ENCODE data around the gene CATSPERB.
"Not testable (repeated sequence)": the region's sequence is repeated elsewhere in the genome, so short reads cannot be mapped to it uniquely, and the experiment has no call there.

The CATSPERB gene

DNA sequence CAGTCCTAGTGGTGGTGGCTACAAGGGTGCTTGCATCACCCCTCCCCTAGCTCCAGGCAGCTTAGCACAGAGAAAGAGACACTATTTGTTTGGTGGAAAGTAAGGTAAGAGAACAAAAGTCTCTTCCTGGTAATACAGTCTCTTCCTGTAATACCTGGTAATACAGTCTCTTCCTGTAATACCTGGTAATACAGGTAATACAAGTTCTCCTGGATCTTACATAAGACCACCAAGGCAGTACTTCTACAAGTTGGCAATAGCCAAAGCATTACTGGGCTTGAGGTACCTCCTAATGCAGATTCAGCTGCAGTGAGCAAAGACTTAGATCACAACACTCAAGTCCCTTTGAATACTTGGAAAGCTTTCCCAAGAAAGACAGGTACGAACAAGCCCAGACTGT, 77.0 kb downstream of the CATSPERB start:
- DNase-seq, result no peak

DNA sequence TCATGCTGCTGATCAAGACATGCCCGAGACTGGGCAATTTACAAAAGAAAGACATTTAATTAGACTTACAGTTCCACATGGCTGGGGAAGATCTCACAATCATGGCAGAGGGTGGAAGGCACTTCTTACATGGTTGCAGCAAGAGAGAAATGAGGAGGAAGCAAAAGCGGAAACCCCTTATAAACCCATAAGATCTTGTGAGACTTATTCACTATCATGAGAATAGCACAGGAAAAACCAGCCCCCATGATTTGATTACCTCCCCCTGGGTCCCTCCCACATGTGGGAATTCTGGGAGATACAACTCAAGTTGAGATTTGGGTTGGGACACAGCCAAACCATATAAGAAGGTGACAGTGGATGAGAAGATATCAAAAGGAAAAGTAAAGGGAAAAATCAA, 78.4 kb downstream of the CATSPERB start:
- DNase-seq, result no peak

DNA sequence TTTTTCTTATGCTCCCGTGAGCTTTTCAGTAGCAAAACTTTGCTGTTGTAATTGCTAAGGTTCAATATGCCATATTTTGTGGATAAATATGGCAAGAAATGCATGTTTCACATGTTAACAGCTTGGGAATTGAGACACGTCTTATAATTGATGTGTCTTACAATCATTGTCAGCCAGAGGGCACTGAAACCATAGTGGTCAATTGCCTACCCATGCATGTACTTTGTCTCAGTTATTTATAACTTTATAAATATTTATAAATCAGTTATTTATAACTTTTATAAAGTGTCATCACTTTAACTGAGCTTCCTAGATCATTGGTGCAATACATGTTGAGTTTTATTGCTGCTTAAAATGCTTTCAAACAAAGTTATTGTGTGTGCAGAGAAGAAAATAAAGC, 82.0 kb downstream of the CATSPERB start:
- peak; percentile 52 for DNase-seq

DNA sequence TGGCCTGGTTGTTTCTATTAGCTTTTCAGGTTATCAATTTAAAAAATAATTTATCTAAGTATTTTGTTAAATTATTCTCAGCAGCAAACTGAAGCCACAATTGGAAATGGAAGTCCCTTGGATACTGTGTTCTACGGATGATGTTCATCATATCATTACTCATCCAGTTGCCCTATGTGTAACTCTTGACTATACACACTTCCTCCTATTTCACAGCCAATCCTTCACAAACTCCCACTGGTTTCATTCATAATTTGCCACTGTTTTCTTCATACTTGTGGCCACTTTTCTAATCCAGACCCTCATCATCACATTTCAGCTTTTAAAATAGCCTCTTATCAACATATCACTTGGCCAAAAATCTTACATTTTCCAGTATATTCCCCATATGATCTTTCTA, 84.0 kb downstream of the CATSPERB start:
- no peak for DNase-seq

- DNase-seq, result no peak
Observed at GRCh38 chr14:91636604-91637003, 95.3 kb downstream of the CATSPERB start.

- no peak for DNase-seq
Observed at GRCh38 chr14:91624757-91625156, 107.1 kb downstream of the CATSPERB start.

DNA sequence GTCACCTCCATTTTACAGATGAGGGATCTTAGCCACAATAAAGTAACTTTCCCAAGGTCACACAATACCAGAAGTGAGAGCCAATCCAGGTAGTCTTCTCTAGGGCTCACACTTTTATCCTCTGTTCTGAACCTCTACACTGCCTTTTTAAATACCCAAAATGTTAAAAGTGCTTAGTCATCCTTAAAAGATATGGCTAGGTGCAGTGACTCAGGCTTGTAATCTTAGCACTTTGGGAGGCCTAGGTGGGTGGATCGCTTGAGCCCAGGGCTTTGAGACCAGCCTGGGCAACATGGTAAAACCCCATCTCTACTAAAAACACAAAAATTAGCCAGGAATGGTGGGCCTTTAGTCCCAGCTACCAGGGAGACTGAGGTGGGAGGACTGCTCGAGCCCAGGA, 117.7 kb downstream of the CATSPERB start:
- DNase-seq, result peak; percentile 36

DNA sequence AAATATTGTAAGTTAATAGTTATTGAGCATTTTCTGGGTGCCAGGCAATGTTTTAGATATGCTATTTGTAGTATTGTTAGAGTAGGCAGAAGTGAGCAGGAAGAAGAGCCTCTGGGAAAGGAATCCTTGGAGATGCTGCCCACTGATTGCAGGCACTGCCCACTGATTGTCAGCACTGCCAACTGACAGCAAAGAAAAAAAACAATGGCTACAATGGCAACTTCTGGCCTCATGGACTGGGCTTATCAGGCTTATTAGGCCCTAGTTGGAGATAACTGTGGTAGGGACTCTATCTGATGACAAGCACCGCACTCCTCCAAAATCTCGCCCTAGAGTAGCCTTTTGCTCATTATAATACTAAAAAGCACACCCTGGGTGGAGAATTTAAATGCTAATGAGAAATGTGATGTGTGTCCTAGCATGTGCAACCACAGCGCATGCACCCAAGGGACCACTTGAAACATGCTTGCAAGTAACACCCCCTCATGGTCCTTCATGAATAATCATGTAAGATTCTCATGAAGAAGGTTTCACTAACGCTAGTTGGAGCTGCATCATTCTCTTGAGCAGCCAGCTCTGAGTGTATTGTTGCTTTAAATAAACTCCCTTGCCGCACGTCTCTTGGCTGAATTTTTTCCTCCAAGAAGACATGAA, 118.3 kb downstream of the CATSPERB start:
- no peak for DNase-seq

GRCh38 chr14:91611528-91611927, 120.4 kb downstream of the CATSPERB start:
- DNase-seq, result no peak

DNA sequence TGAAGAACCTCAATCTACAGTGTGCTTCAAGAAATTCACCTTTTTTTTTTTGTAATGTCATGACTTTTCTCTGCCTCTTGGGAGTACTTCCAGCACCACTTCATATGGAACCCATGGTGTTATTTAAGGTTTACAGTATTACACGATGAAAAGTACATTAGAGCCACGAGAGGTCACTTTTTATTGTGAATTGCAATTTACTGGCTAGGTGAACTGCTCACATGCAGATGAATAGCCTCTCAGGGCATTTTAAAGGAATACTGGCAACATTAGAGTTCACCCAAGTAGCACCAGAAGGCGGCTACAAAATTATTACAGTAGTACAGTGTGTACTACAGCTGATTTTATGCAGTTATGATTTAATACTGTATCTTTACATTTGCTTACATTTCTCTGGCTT, 122.7 kb downstream of the CATSPERB start:
- DNase-seq, result no peak

DNA sequence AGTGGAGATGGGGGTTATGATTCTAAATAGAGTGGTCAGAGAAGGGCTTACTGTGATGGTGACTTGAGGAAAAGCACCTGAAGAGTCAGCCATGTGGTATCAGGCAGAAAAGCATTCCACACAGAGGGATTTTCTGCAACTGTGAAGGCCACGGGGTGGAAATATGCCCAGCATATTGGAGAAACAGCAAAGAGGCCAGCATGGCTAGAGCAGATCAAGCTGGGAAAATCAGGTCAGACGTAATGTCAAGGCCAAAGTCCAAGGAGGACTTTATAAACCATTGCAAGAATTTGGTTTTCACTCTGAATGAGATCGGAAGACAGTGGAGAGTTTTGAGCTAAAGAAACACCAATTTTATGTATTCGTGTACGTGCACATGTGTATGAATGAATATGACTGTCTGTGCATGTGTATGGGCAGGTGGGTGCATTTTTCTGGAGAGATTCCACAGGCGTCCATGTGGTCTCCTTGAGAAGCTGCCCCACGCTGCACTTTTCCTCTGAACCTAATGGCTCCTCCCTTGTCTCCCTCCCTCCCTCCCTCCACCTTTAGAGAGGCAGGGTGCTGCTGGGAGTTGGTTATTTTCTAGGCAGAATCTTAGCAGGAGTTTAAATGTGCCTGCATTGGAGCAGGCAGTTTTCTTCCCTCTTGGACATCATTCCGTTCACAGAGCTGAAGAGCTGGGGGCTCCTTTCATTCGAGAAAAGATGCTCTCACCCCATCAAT, 124.4 kb downstream of the CATSPERB start:
- DNase-seq, result no peak

- DNase-seq, result no peak
Observed at GRCh38 chr14:91606851-91607250, 125.0 kb downstream of the CATSPERB start.

- not testable (repeated sequence) for DNase-seq
Observed at GRCh38 chr14:91604611-91605010, 127.3 kb downstream of the CATSPERB start.

DNA sequence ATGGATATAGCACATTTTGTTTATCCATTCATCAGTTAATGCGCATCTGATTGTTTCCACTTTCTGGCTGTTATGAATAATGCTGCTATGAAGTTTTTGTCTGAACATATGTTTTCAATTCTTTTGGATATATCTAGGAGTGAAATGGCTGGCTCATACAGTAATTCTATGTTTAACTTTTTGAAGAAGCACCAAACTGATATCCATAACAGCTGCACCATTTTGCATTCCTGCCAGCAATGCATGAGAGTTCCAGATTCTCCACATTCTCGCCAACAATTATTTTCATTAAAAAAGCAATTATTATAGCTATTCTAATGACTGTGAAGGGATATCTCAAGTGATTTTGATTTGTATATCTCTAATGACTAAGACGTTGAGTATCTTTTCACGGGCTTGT, 131.9 kb downstream of the CATSPERB start:
- no peak for DNase-seq

- peak; percentile 24 for DNase-seq
Observed at GRCh38 chr14:91595736-91596135, 136.2 kb downstream of the CATSPERB start.

GRCh38 chr14:91593957-91594356, 137.9 kb downstream of the CATSPERB start:
- DNase-seq, result not testable (repeated sequence)

DNA sequence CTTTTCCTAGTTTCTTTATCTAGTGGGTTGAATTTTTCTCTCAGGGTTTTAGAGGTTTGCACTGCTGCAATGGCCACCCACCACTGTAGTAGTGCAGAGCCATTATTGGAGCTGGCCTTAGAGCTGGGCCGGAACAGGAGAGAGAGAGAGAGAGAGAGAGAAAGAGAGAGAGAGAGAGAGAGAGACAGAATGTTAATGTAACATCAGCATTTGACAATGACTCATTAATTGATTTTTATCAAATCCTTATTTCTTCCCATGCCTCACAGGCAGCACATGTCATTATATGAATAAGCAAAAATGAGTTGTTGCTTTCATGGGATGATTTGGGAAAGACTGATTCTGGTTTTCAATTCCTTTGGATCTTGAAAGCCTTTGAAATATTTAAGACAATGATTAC, 145.5 kb downstream of the CATSPERB start:
- DNase-seq, result no peak

- no peak for DNase-seq
Observed at GRCh38 chr14:91585856-91586255, 146.0 kb downstream of the CATSPERB start.

DNA sequence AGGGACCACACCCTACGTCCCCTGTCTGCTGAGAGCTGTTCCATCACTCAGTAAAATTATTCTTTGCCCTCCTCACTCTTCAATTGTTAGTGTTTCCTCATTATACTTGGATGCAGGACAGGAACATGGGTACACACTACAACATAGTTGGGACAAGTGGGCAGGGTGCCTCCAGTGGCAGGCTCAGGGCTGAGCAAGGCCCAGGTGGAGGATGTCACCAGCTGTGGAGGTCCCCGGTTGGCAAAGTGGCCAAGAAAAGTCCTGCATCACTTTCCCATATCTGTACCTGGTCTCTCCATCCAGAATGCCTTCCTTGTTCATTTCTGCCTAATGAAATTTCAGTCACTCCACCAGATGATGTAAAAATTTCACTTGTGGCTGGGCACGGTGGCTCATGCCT, 149.1 kb downstream of the CATSPERB start:
- no peak for DNase-seq

GRCh38 chr14:91580876-91581577, 150.9 kb downstream of the CATSPERB start:
- no peak for DNase-seq

DNA sequence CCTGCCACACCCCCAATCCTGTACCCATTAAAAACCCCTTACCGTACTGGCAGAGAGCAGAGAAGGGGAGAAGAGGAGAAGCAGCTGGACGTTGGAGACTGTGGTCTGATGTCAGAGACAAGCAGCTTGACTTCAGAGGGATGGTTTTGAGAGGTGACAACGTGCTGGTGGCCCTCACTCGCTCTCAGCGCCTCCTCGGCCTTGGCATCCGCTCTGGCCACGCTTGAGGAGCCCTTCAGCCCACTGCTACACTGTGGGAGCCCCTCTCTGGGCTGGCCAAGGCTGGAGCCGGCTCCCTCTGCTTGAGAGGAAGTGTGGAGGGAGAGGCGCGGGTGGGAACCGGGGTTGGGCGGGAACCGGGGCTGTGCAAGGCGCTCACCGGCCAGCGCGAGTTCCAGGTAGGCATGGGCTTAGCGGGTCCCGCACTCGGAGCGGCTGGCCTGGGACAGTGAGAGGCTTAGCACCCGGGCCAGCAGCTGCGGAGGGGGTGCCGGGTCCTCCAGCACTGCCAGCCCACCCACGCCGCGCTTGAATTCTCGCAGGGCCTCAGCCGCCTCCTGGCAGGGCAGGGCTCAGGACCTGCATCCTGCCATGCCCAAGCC, 154.2 kb downstream of the CATSPERB start:
- DNase-seq, result no peak

GRCh38 chr14:91575469-91576208, 156.2 kb downstream of the CATSPERB start:
- DNase-seq, result no peak

Data from OCI-M1 (cell line).